ENCODE results near the gene HOXC4. TPM values are rescaled to one million over a fixed set of nuclear protein-coding genes. Genes with fewer than 3 reads are reported as not detected.
A peak's percentile ranks its signal among the peaks of the same experiment; 100 is the strongest.

HOXC4 gene
- total and polyA plus RNA-seq, 10 donors = 0.49 to 2.6 (median 1.4) TPM

- Histone ChIP-seq H3K27ac (no peak overlapping the region), H3K36me3 (no peaks in the 10 kb centered on the region), H3K9me3 (no peaks in the 10 kb centered on the region), H3K27me3 (replicated peaks in 1 of 7) (peaks cover 7 to 100% (median 88%) of the 10 kb centered on the region in 7 donors), H3K4me1 (peaks cover 4 to 43% (median 24%) of the 10 kb centered on the region in 6 donors), H3K4me3 (peak overlapping the region in 2 of 8 donors; percentile 28 to 46)
- DNase-seq = no peak
- intact Hi-C loops (cut with DNase I; ENCODE audit: low total_unique reads) = no loop called here
- TF ChIP-seq POLR2AphosphoS5 (IDR thresholded peaks at IDR 0.05) = no peak
- no peak for TF ChIP-seq POLR2A (IDR thresholded peaks at IDR 0.05)
- TF ChIP-seq CTCF (IDR thresholded peaks at IDR 0.05 in 8 of 11, conservative IDR thresholded peaks at IDR 0.05 in 3 of 11) = no peak
- 32 to 52% (median 43%) methylated on average over 8 of the region's 8 CpGs for WGBS, 5 donors
Observed at GRCh38 chr12:54047964-54048303, 5.7 kb upstream of the HOXC4 start.

GRCh38 chr12:54048406-54049093 is 5.1 kb upstream of the HOXC4 start:
- DNase-seq = no peak
- no peaks in the 10 kb centered on the region for H3K9me3 ChIP-seq
- WGBS, 5 donors = 47 to 61% (median 50%) methylated on average over 3 of the region's 3 CpGs
- peaks cover 7 to 100% (median 93%) of the 10 kb centered on the region in 7 donors for H3K27me3 ChIP-seq (replicated peaks in 1 of 7)
- intact Hi-C loops (cut with DNase I; ENCODE audit: low total_unique reads) = no loop called here
- H3K4me3 ChIP-seq = no peak overlapping the region
- H3K4me1 ChIP-seq = peaks cover 4 to 49% (median 28%) of the 10 kb centered on the region in 6 donors
- TF ChIP-seq POLR2AphosphoS5 (IDR thresholded peaks at IDR 0.05) = no peak
- TF ChIP-seq CTCF (IDR thresholded peaks at IDR 0.05 in 8 of 11, conservative IDR thresholded peaks at IDR 0.05 in 3 of 11) = no peak
- no peak for TF ChIP-seq POLR2A (IDR thresholded peaks at IDR 0.05)
- H3K27ac ChIP-seq = no peak overlapping the region
- H3K36me3 ChIP-seq = no peaks in the 10 kb centered on the region

GRCh38 chr12:54049108-54049507 is 4.5 kb upstream of the HOXC4 start:
- peaks cover 4 to 55% (median 31%) of the 10 kb centered on the region in 6 donors for H3K4me1 ChIP-seq
- no peak for TF ChIP-seq CTCF (IDR thresholded peaks at IDR 0.05 in 8 of 11, conservative IDR thresholded peaks at IDR 0.05 in 3 of 11)
- no peak for TF ChIP-seq POLR2AphosphoS5 (IDR thresholded peaks at IDR 0.05)
- intact Hi-C loops (cut with DNase I; ENCODE audit: low total_unique reads) = no loop called here

GRCh38 chr12:54050482-54050810 is 3.2 kb upstream of the HOXC4 start:
- intact Hi-C loops (cut with DNase I; ENCODE audit: low total_unique reads) = no loop called here
- H3K27me3 ChIP-seq (replicated peaks in 1 of 7) = peaks cover 7 to 100% (median 82%) of the 10 kb centered on the region in 7 donors

More at GRCh38 chr12:54049108-54049507, 4.5 kb upstream of the HOXC4 start:
- Histone ChIP-seq H3K4me3 (no peak overlapping the region), H3K36me3 (no peaks in the 10 kb centered on the region), H3K27ac (no peak overlapping the region), H3K27me3 (replicated peaks in 1 of 7) (peaks cover 7 to 100% (median 90%) of the 10 kb centered on the region in 7 donors), H3K9me3 (no peaks in the 10 kb centered on the region)
- WGBS, 5 donors = 40 to 61% (median 57%) methylated on average over 6 of the region's 6 CpGs
- DNase-seq = no peak

More at GRCh38 chr12:54050482-54050810, 3.2 kb upstream of the HOXC4 start:
- DNase-seq = no peak
- no peak overlapping the region for H3K27ac ChIP-seq
- TF ChIP-seq CTCF (IDR thresholded peaks at IDR 0.05 in 8 of 11, conservative IDR thresholded peaks at IDR 0.05 in 3 of 11) (no peak), POLR2A (IDR thresholded peaks at IDR 0.05) (no peak), POLR2AphosphoS5 (IDR thresholded peaks at IDR 0.05) (no peak)
- peaks cover 4 to 64% (median 36%) of the 10 kb centered on the region in 6 donors for H3K4me1 ChIP-seq
- H3K9me3 ChIP-seq = no peaks in the 10 kb centered on the region
- WGBS, 5 donors = 22 to 50% (median 32%) methylated on average over 2 of the region's 2 CpGs
- no peak overlapping the region for H3K4me3 ChIP-seq
- H3K36me3 ChIP-seq = no peaks in the 10 kb centered on the region

All from spleen (tissue), 11 donors.